NB4 (cell line): ENCODE measurements around the gene STAT1.

Source experiments
- CTCF ChIP-seq: IDR thresholded peaks from one replicate; pipeline ENCODE4 v1.5.1; 2012; ENCODE audit warnings: low read depth, low read length
- MYC ChIP-seq: IDR thresholded peaks from 2 replicates; pipeline ENCODE4 v1.6.1; 2011; ENCODE audit warnings: low read depth, low read length
- POLR2A ChIP-seq: IDR thresholded peaks from 2 replicates; pipeline ENCODE4 v1.6.1; 2011; ENCODE audit warnings: mild to moderate bottlenecking; ENCODE audit not compliant: insufficient read length; ENCODE audit errors: extremely low read depth
- TF ChIP-seq, protein P1 (sequence below): IDR thresholded peaks from 2 replicates; pipeline ENCODE4 v1.6.1; 2011; ENCODE audit warnings: low read depth, low read length

DNA sequence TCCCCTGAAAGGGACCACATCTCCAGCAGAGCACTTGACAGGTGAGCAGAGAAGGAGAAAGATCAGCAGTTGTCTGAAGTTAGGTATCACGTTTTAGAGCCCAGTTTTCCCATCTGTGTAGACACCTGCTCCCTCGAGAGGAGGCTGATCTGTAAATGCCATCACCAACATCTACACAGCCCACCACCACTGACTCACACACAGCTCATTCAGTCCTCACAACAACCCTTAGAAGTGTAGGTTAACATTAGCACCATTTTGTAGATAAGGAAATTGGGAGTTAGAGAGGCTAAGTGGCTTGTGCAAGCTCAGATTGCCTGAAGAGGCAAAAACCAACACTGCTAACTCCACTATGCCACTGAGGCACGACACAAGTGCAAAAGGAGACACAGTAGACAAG is 37.2 kb upstream of the STAT1 start:
- TF ChIP-seq CTCF (no peak), POLR2A (no peak), MYC (no peak)
- TF ChIP-seq, protein P1, sequence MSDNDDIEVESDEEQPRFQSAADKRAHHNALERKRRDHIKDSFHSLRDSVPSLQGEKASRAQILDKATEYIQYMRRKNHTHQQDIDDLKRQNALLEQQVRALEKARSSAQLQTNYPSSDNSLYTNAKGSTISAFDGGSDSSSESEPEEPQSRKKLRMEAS = no peak
